ENCODE measurements around the gene PIGU.
"Not testable (repeated sequence)": the region's sequence is repeated elsewhere in the genome, so short reads cannot be mapped to it uniquely, and the experiment has no call there.

Gene PIGU

GRCh38 chr20:34669094-34669493 lies 7.8 kb downstream of the PIGU start:
- no peak overlapping the region for H3K27ac ChIP-seq (ENCODE audit: low read depth, low read length)
- H3K36me3 ChIP-seq (ENCODE audit: control insufficient read depth, insufficient read depth, low read length): no peaks in the 10 kb centered on the region
- H3K9ac ChIP-seq (ENCODE audit: low read length): no peak overlapping the region
- no peaks in the 10 kb centered on the region for H3K4me1 ChIP-seq (ENCODE audit: control insufficient read depth, insufficient read depth, low read length)
- no peak overlapping the region for H3K4me3 ChIP-seq (ENCODE audit: low read length)
- no peaks in the 10 kb centered on the region for H3K27me3 ChIP-seq (ENCODE audit: control insufficient read depth, insufficient read depth, low read length)

- not testable (repeated sequence) for H3K9ac ChIP-seq (ENCODE audit: low read length); H3K27me3 ChIP-seq (ENCODE audit: control insufficient read depth, insufficient read depth, low read length); H3K4me1 ChIP-seq (ENCODE audit: control insufficient read depth, insufficient read depth, low read length); H3K36me3 ChIP-seq (ENCODE audit: control insufficient read depth, insufficient read depth, low read length); H3K4me3 ChIP-seq (ENCODE audit: low read length); H3K27ac ChIP-seq (ENCODE audit: low read depth, low read length)
These were observed 12.1 kb downstream of the PIGU start for GRCh38 chr20:34664751-34665150.

- H3K4me1 ChIP-seq (ENCODE audit: control insufficient read depth, insufficient read depth, low read length): no peaks in the 10 kb centered on the region
- no peak overlapping the region for H3K27ac ChIP-seq (ENCODE audit: low read depth, low read length)
- no peaks in the 10 kb centered on the region for H3K27me3 ChIP-seq (ENCODE audit: control insufficient read depth, insufficient read depth, low read length)
- H3K4me3 ChIP-seq (ENCODE audit: low read length): no peak overlapping the region
- H3K9ac ChIP-seq (ENCODE audit: low read length): no peak overlapping the region
- H3K36me3 ChIP-seq (ENCODE audit: control insufficient read depth, insufficient read depth, low read length): no peaks in the 10 kb centered on the region
These were observed 13.5 kb downstream of the PIGU start for GRCh38 chr20:34663213-34663943.

GRCh38 chr20:34661811-34662210 lies 15.1 kb downstream of the PIGU start:
- H3K4me3 ChIP-seq (ENCODE audit: low read length); H3K4me1 ChIP-seq (ENCODE audit: control insufficient read depth, insufficient read depth, low read length); H3K27ac ChIP-seq (ENCODE audit: low read depth, low read length); H3K36me3 ChIP-seq (ENCODE audit: control insufficient read depth, insufficient read depth, low read length); H3K27me3 ChIP-seq (ENCODE audit: control insufficient read depth, insufficient read depth, low read length); H3K9ac ChIP-seq (ENCODE audit: low read length): not testable (repeated sequence)

GRCh38 chr20:34658654-34659053 lies 18.2 kb downstream of the PIGU start:
- H3K27me3 ChIP-seq (ENCODE audit: control insufficient read depth, insufficient read depth, low read length); H3K36me3 ChIP-seq (ENCODE audit: control insufficient read depth, insufficient read depth, low read length); H3K27ac ChIP-seq (ENCODE audit: low read depth, low read length); H3K4me3 ChIP-seq (ENCODE audit: low read length); H3K9ac ChIP-seq (ENCODE audit: low read length); H3K4me1 ChIP-seq (ENCODE audit: control insufficient read depth, insufficient read depth, low read length): not testable (repeated sequence)

- H3K36me3 ChIP-seq (ENCODE audit: control insufficient read depth, insufficient read depth, low read length): no peaks in the 10 kb centered on the region
- no peaks in the 10 kb centered on the region for H3K4me1 ChIP-seq (ENCODE audit: control insufficient read depth, insufficient read depth, low read length)
- H3K4me3 ChIP-seq (ENCODE audit: low read length): no peak overlapping the region
- H3K27ac ChIP-seq (ENCODE audit: low read depth, low read length): no peak overlapping the region
- H3K27me3 ChIP-seq (ENCODE audit: control insufficient read depth, insufficient read depth, low read length): no peaks in the 10 kb centered on the region
- H3K9ac ChIP-seq (ENCODE audit: low read length): no peak overlapping the region
These were observed 22.6 kb downstream of the PIGU start for GRCh38 chr20:34654207-34654744.

GRCh38 chr20:34651200-34651599 lies 25.7 kb downstream of the PIGU start:
- Histone ChIP-seq H3K27me3 (ENCODE audit: control insufficient read depth, insufficient read depth, low read length) (no peaks in the 10 kb centered on the region), H3K4me1 (ENCODE audit: control insufficient read depth, insufficient read depth, low read length) (no peaks in the 10 kb centered on the region), H3K36me3 (ENCODE audit: control insufficient read depth, insufficient read depth, low read length) (no peaks in the 10 kb centered on the region), H3K4me3 (ENCODE audit: low read length) (no peak overlapping the region), H3K9ac (ENCODE audit: low read length) (no peak overlapping the region), H3K27ac (ENCODE audit: low read depth, low read length) (no peak overlapping the region)

GRCh38 chr20:34647737-34648136 lies 29.2 kb downstream of the PIGU start:
- H3K27me3 ChIP-seq (ENCODE audit: control insufficient read depth, insufficient read depth, low read length): no peaks in the 10 kb centered on the region
- H3K4me3 ChIP-seq (ENCODE audit: low read length): no peak overlapping the region
- H3K27ac ChIP-seq (ENCODE audit: low read depth, low read length): no peak overlapping the region
- no peaks in the 10 kb centered on the region for H3K4me1 ChIP-seq (ENCODE audit: control insufficient read depth, insufficient read depth, low read length)
- H3K9ac ChIP-seq (ENCODE audit: low read length): no peak overlapping the region
- no peaks in the 10 kb centered on the region for H3K36me3 ChIP-seq (ENCODE audit: control insufficient read depth, insufficient read depth, low read length)

- Histone ChIP-seq H3K9ac (ENCODE audit: low read length) (no peak overlapping the region), H3K36me3 (ENCODE audit: control insufficient read depth, insufficient read depth, low read length) (no peaks in the 10 kb centered on the region), H3K4me1 (ENCODE audit: control insufficient read depth, insufficient read depth, low read length) (no peaks in the 10 kb centered on the region), H3K4me3 (ENCODE audit: low read length) (no peak overlapping the region), H3K27me3 (ENCODE audit: control insufficient read depth, insufficient read depth, low read length) (no peaks in the 10 kb centered on the region), H3K27ac (ENCODE audit: low read depth, low read length) (no peak overlapping the region)
These were observed 31.9 kb downstream of the PIGU start for GRCh38 chr20:34644951-34645350.

- H3K4me1 ChIP-seq (ENCODE audit: control insufficient read depth, insufficient read depth, low read length): no peaks in the 10 kb centered on the region
- no peaks in the 10 kb centered on the region for H3K36me3 ChIP-seq (ENCODE audit: control insufficient read depth, insufficient read depth, low read length)
- H3K27ac ChIP-seq (ENCODE audit: low read depth, low read length): no peak overlapping the region
- H3K27me3 ChIP-seq (ENCODE audit: control insufficient read depth, insufficient read depth, low read length): no peaks in the 10 kb centered on the region
- H3K9ac ChIP-seq (ENCODE audit: low read length): no peak overlapping the region
- no peak overlapping the region for H3K4me3 ChIP-seq (ENCODE audit: low read length)
These were observed 32.5 kb downstream of the PIGU start for GRCh38 chr20:34644345-34644744.

GRCh38 chr20:34643928-34644327 lies 33.0 kb downstream of the PIGU start:
- H3K9ac ChIP-seq (ENCODE audit: low read length): no peak overlapping the region
- no peaks in the 10 kb centered on the region for H3K27me3 ChIP-seq (ENCODE audit: control insufficient read depth, insufficient read depth, low read length)

GRCh38 chr20:34642009-34642408 lies 34.9 kb downstream of the PIGU start:
- H3K27me3 ChIP-seq (ENCODE audit: control insufficient read depth, insufficient read depth, low read length): no peaks in the 10 kb centered on the region
- no peak overlapping the region for H3K27ac ChIP-seq (ENCODE audit: low read depth, low read length)
- H3K9ac ChIP-seq (ENCODE audit: low read length): no peak overlapping the region
- no peaks in the 10 kb centered on the region for H3K36me3 ChIP-seq (ENCODE audit: control insufficient read depth, insufficient read depth, low read length)
- H3K4me1 ChIP-seq (ENCODE audit: control insufficient read depth, insufficient read depth, low read length): no peaks in the 10 kb centered on the region
- H3K4me3 ChIP-seq (ENCODE audit: low read length): no peak overlapping the region

More at GRCh38 chr20:34643928-34644327, 33.0 kb downstream of the PIGU start:
- Histone ChIP-seq H3K36me3 (ENCODE audit: control insufficient read depth, insufficient read depth, low read length) (no peaks in the 10 kb centered on the region), H3K4me1 (ENCODE audit: control insufficient read depth, insufficient read depth, low read length) (no peaks in the 10 kb centered on the region), H3K4me3 (ENCODE audit: low read length) (no peak overlapping the region), H3K27ac (ENCODE audit: low read depth, low read length) (no peak overlapping the region)

- Histone ChIP-seq H3K27ac (ENCODE audit: low read depth, low read length) (no peak overlapping the region), H3K27me3 (ENCODE audit: control insufficient read depth, insufficient read depth, low read length) (no peaks in the 10 kb centered on the region)
These were observed 37.1 kb downstream of the PIGU start for GRCh38 chr20:34639755-34640222.

More at GRCh38 chr20:34639755-34640222, 37.1 kb downstream of the PIGU start:
- H3K9ac ChIP-seq (ENCODE audit: low read length): no peak overlapping the region
- no peaks in the 10 kb centered on the region for H3K36me3 ChIP-seq (ENCODE audit: control insufficient read depth, insufficient read depth, low read length)
- H3K4me3 ChIP-seq (ENCODE audit: low read length): no peak overlapping the region
- no peaks in the 10 kb centered on the region for H3K4me1 ChIP-seq (ENCODE audit: control insufficient read depth, insufficient read depth, low read length)
